Effector memory CD8-positive, alpha-beta T cell (primary cell): ENCODE results near the gene PLAGL2.

Experiments used
- ATAC-seq: fragments of 150-1000 bp; cut with Tn5 transposase; replicated peaks from 2 replicates; pipeline ENCODE4 v1.10.0; 2021; ENCODE audit warnings: mild to moderate bottlenecking, moderate library complexity
- DNase-seq, 3 experiments: peaks; one replicate each; pipeline ENCODE4 v3.0.0; 2021
- H3K27ac Mint-ChIP-seq, 2 donors: one replicate each; pipeline ENCODE4 v1.8.0; 2022; ENCODE audit warnings: mild to moderate bottlenecking in 2 of 2, mixed read lengths in 2 of 2, moderate library complexity in 2 of 2
- H3K27me3 Mint-ChIP-seq, 2 donors: one replicate each; pipeline ENCODE4 v1.8.0; 2022; ENCODE audit warnings: mixed read lengths in 2 of 2
- H3K36me3 Mint-ChIP-seq: one replicate; pipeline ENCODE4 v1.8.0; 2022; ENCODE audit warnings: mild to moderate bottlenecking, moderate library complexity, mixed read lengths; ENCODE audit not compliant: insufficient read depth
- H3K4me1 Mint-ChIP-seq, 2 donors: one replicate each; pipeline ENCODE4 v1.8.0; 2022; ENCODE audit warnings: low read depth in 2 of 2, mixed read lengths in 2 of 2
- H3K4me3 Mint-ChIP-seq, 2 donors: one replicate each; pipeline ENCODE4 v1.8.0; 2022; ENCODE audit warnings: mild to moderate bottlenecking in 2 of 2, mixed read lengths in 2 of 2, moderate library complexity in 2 of 2
- H3K9me3 Mint-ChIP-seq, 2 donors: one replicate each; pipeline ENCODE4 v1.8.0; 2022; ENCODE audit warnings: mixed read lengths in 2 of 2

PLAGL2 gene

DNA sequence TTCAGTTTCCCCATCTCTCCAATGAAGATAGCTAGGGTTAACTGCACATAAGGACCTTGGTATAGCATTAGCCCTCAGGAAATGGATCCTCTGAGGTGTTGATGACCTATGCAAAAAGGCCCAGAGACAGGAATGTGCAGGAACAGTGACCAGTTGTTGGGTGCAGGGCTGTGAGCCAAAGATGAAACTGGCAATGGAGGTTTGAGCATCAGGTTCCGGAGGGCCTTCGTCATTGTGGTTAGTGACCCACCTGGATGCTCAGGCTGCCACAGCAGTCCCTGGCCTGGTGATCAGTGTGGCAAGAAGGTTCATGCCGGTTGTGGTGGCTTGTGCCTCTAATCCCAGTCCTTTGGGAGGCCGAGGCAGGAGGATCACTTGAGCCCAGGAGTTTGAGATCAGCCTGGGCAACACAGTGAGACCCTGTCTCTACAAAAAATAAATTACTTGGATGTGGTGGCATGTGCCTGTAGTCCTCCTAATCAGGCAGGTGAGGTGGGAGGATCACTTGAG is 54.3 kb downstream of the PLAGL2 start:
- H3K27ac Mint-ChIP-seq, result peak overlapping the region; percentile 18 to 32
- peaks cover 0 to 5% of the 10 kb centered on the region in 2 donors for H3K4me1 Mint-ChIP-seq
- DNase-seq (no peak), ATAC-seq (no peak)
- H3K4me3 Mint-ChIP-seq, result no peak overlapping the region
- H3K36me3 Mint-ChIP-seq, result peaks cover 57% of the 10 kb centered on the region
- no peaks in the 10 kb centered on the region for H3K27me3 Mint-ChIP-seq
- no peaks in the 10 kb centered on the region for H3K9me3 Mint-ChIP-seq

DNA sequence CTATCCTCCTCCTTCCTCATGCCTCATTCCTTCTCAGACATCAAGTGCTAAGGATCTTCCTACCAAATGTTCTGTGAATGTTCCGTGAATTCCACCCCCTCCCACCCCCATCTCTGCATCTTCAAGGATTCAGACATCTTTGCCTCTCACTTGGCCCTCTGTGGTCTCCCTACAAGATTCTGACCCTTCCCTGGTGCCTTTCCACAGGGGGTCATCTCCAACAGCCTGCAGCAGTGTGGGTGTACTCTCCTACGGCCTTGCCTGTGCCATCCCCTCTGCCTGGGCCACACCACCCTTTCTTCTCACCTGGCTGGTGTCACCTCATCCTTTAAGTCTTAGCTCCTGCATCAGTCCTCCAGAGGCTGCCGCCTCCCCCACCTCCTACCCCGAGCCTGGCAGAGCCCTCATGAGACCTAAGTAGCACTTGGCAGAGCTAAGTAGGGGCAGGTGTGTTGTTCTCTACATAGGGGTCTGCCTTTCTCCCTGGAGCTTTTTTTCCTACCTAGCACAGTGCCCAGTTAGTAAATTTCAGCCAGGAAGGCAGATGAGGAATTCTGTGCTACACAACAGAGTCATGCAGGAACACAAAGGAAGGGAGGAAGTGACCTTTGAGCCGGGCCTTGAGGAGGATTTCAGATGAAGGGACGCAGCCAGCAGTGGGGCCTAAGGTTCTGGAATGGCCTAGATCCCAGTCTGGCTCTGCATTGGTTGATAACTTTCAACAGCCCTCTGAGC is 55.0 kb downstream of the PLAGL2 start:
- peaks cover 58% of the 10 kb centered on the region for H3K36me3 Mint-ChIP-seq
- no peaks in the 10 kb centered on the region for H3K9me3 Mint-ChIP-seq
- ATAC-seq (no peak), DNase-seq (no peak)
- no peak overlapping the region for H3K4me3 Mint-ChIP-seq
- H3K27me3 Mint-ChIP-seq, result no peaks in the 10 kb centered on the region
- H3K27ac Mint-ChIP-seq, result peak overlapping the region; percentile 18 to 32
- peaks cover 0 to 5% of the 10 kb centered on the region in 2 donors for H3K4me1 Mint-ChIP-seq

GRCh38 chr20:32150291-32150848 is 57.2 kb downstream of the PLAGL2 start:
- no peak overlapping the region for H3K4me3 Mint-ChIP-seq
- no peaks in the 10 kb centered on the region for H3K9me3 Mint-ChIP-seq
- H3K27me3 Mint-ChIP-seq, result no peaks in the 10 kb centered on the region
- H3K36me3 Mint-ChIP-seq, result peaks cover 68% of the 10 kb centered on the region
- peaks cover 1 to 4% of the 10 kb centered on the region in 2 donors for H3K4me1 Mint-ChIP-seq
- peak overlapping the region in 1 of 2 donors; percentile 81 for H3K27ac Mint-ChIP-seq
- DNase-seq, result no peak
- no peak for ATAC-seq

DNA sequence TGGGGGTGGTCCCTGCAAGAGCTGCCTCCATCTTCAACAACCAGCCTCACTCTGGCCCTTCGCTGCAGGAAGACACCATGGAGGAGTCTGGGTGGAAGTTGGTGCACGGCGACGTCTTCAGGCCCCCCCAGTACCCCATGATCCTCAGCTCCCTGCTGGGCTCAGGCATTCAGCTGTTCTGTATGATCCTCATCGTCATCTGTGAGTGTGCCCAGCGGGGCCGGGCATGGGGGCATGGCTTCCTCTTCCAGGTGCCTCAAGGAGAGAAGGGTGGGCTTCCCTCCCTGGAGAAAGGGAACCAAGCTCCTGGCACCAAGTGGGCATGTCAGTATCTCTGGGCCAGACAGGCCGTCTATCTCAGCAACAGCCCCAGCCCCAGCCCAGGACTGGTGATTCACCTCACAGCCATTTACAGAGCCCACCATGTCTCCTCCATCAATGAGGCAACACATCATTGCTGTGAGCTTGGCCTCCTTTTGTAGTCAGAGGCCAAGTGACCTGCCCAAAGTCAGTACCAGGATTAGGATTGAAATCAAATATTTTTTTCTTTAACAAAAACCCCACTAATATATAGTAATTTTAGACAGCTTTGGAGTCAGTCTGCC is 57.9 kb downstream of the PLAGL2 start:
- Mint-ChIP-seq H3K27me3 (no peaks in the 10 kb centered on the region), H3K36me3 (peaks cover 71% of the 10 kb centered on the region), H3K27ac (no peak overlapping the region), H3K9me3 (no peaks in the 10 kb centered on the region), H3K4me3 (no peak overlapping the region), H3K4me1 (peaks cover 0 to 1% of the 10 kb centered on the region in 2 donors)
- DNase-seq (no peak), ATAC-seq (no peak)

DNA sequence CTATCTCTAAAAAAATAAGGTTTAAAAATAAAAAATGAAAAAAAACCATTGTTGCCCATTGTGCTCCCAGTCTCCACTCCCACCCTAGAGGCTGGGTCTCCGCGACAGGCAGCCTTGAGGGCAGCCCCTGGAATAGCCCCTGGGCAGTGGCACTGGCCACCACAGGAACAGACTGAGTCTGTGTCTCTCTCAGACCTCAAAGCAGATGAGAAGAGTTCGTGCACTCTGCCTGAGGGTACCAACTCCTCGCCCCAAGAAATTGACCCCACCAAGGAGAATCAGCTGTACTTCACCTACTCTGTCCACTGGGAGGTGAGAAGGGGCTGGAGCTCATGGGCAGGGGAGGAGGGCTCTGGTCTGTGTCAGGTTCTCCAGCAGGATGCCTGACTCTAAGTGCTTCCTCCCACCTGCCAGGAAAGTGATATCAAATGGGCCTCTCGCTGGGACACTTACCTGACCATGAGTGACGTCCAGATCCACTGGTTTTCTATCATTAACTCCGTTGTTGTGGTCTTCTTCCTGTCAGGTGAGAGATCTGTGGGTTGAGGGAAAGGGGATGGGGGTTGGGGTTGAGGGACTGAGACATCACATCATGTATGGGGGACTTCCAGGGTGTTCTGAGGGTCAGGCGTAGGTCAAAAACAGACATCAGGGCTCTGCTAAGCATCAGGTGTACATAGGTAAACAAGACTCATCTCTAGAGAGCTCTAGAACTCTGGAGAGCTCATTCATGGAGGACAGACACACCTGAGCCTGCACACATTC is 62.5 kb downstream of the PLAGL2 start:
- H3K9me3 Mint-ChIP-seq, result no peaks in the 10 kb centered on the region
- peaks cover 0 to 1% of the 10 kb centered on the region in 2 donors for H3K4me1 Mint-ChIP-seq
- ATAC-seq, result no peak
- no peaks in the 10 kb centered on the region for H3K27me3 Mint-ChIP-seq
- peaks cover 74% of the 10 kb centered on the region for H3K36me3 Mint-ChIP-seq
- no peak for DNase-seq
- H3K27ac Mint-ChIP-seq, result no peak overlapping the region
- H3K4me3 Mint-ChIP-seq, result no peak overlapping the region

DNA sequence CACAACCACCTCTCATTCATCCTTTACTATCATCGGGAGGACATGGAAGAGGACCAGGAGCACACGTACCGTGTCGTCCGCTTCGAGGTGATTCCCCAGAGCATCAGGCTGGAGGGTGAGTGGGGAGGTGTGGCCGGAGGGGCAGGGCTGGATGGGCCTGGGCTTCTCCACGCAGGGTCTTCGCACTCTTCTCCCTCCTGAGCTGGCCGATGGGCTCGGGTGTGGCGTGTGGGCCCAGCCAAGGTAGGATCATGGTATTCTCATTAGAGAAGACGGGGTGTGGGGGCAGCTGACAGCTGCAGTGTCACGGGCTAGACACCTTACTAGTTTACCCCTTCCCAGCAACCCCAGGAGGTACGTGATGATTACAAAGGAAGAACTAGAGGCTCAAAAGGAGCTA is 64.6 kb downstream of the PLAGL2 start:
- no peak for DNase-seq
- no peak overlapping the region for H3K4me3 Mint-ChIP-seq
- H3K4me1 Mint-ChIP-seq, result peaks cover 1 to 4% of the 10 kb centered on the region in 2 donors
- ATAC-seq, result no peak
- H3K36me3 Mint-ChIP-seq, result peaks cover 77% of the 10 kb centered on the region
- H3K9me3 Mint-ChIP-seq, result no peaks in the 10 kb centered on the region
- peak overlapping the region in 1 of 2 donors; percentile 28 for H3K27ac Mint-ChIP-seq
- no peaks in the 10 kb centered on the region for H3K27me3 Mint-ChIP-seq
